ENCODE results near the gene FMNL2.

FMNL2 gene

GRCh38 chr2:152450176-152450575 lies 115.2 kb downstream of the FMNL2 start:
- no peak for DNase-seq
- in situ Hi-C loops (cut with HindIII; ENCODE audit: low pct_ligation_motif_present, low sequenced_read_pairs): no loop called here
- no peak overlapping the region for H3K27ac ChIP-seq
- H3K36me3 ChIP-seq (replicated peaks): no peaks in the 10 kb centered on the region
- no peaks in the 10 kb centered on the region for H3K27me3 ChIP-seq (replicated peaks)
- no peak for TF ChIP-seq CTCF (IDR thresholded peaks at IDR 0.05; ENCODE audit: low read depth, low read length, missing control alignments)
- no peak overlapping the region for H3K4me3 ChIP-seq (ENCODE audit: low read depth, low read length)

GRCh38 chr2:152452256-152452973 lies 117.4 kb downstream of the FMNL2 start:
- TF ChIP-seq CTCF (IDR thresholded peaks at IDR 0.05; ENCODE audit: low read depth, low read length, missing control alignments): no peak

GRCh38 chr2:152453129-152453911 lies 118.3 kb downstream of the FMNL2 start:
- DNase-seq: no peak
- H3K36me3 ChIP-seq (replicated peaks): no peaks in the 10 kb centered on the region
- H3K27ac ChIP-seq: no peak overlapping the region
- no peak overlapping the region for H3K4me3 ChIP-seq (ENCODE audit: low read depth, low read length)
- in situ Hi-C loops (cut with HindIII; ENCODE audit: low pct_ligation_motif_present, low sequenced_read_pairs): no loop called here
- H3K27me3 ChIP-seq (replicated peaks): no peaks in the 10 kb centered on the region
- no peak for TF ChIP-seq CTCF (IDR thresholded peaks at IDR 0.05; ENCODE audit: low read depth, low read length, missing control alignments)

More at GRCh38 chr2:152452256-152452973, 117.4 kb downstream of the FMNL2 start:
- H3K27ac ChIP-seq: no peak overlapping the region
- H3K27me3 ChIP-seq (replicated peaks): no peaks in the 10 kb centered on the region
- H3K36me3 ChIP-seq (replicated peaks): no peaks in the 10 kb centered on the region
- no peak overlapping the region for H3K4me3 ChIP-seq (ENCODE audit: low read depth, low read length)
- no peak for DNase-seq
- in situ Hi-C loops (cut with HindIII; ENCODE audit: low pct_ligation_motif_present, low sequenced_read_pairs): no loop called here

- Histone ChIP-seq H3K4me3 (ENCODE audit: low read depth, low read length) (no peak overlapping the region), H3K27ac (no peak overlapping the region), H3K27me3 (replicated peaks) (no peaks in the 10 kb centered on the region), H3K36me3 (replicated peaks) (no peaks in the 10 kb centered on the region)
- in situ Hi-C loops (cut with HindIII; ENCODE audit: low pct_ligation_motif_present, low sequenced_read_pairs): no loop called here
- DNase-seq: no peak
- no peak for TF ChIP-seq CTCF (IDR thresholded peaks at IDR 0.05; ENCODE audit: low read depth, low read length, missing control alignments)
These were observed 119.4 kb downstream of the FMNL2 start for GRCh38 chr2:152454371-152454770.

- in situ Hi-C loops (cut with HindIII; ENCODE audit: low pct_ligation_motif_present, low sequenced_read_pairs): no loop called here
- Histone ChIP-seq H3K36me3 (replicated peaks) (no peaks in the 10 kb centered on the region), H3K27me3 (replicated peaks) (no peaks in the 10 kb centered on the region), H3K27ac (no peak overlapping the region), H3K4me3 (ENCODE audit: low read depth, low read length) (no peak overlapping the region)
- TF ChIP-seq CTCF (IDR thresholded peaks at IDR 0.05; ENCODE audit: low read depth, low read length, missing control alignments): no peak
- no peak for DNase-seq
These were observed 120.0 kb downstream of the FMNL2 start for GRCh38 chr2:152454960-152455359.

Measured in brain microvascular endothelial cell (primary cell).